K562 treated with DMSO at 1 percent for 4 hours (cell line): ENCODE data around the gene ADAMTS7. TPM values are rescaled to one million over a fixed set of nuclear protein-coding genes. Genes with fewer than 3 reads are reported as not detected.

Source experiments
- total RNA-seq: library from RNA; unstranded; fragments of 300-600 nt; gene quantifications from 2 replicates; pipeline ENCODE4 v1.2.3, GENCODE V29; 2022; ENCODE audit not compliant: insufficient read depth

Gene ADAMTS7
- total RNA-seq, result not detected in 2 replicates

GRCh38 chr15:78811124-78811824 lies at the start of gene ADAMTS7:
Gene ADAMTS7 (minus strand): TSS chr15:78811464. CDS start chr15:78811220, 244 bp downstream.

Other genes with a start within 250 kb of the ADAMTS7 start
- 3.1 and 3.8 TPM in 2 replicates for gene CHRNA5, start 245.9 kb downstream of the ADAMTS7 start, total RNA-seq
- not detected in 2 replicates for gene CHRNA3, start 190.5 kb downstream of the ADAMTS7 start, total RNA-seq
- not detected in 2 replicates for gene CHRNB4, start 170.3 kb downstream of the ADAMTS7 start, total RNA-seq
- gene MORF4L1, start 61.4 kb upstream of the ADAMTS7 start, total RNA-seq, result 202 and 219 TPM in 2 replicates
- gene CTSH, start 133.6 kb upstream of the ADAMTS7 start, total RNA-seq, result 129 and 147 TPM in 2 replicates